ENCODE results near the gene CDC25B.

CDC25B gene

GRCh38 chr20:3771552-3772058, 24.5 kb upstream of the CDC25B start:
- H3K9me3 ChIP-seq (ENCODE audit: control insufficient read depth, insufficient read depth, low read length) = no peaks in the 10 kb centered on the region

GRCh38 chr20:3775457-3776108, 20.5 kb upstream of the CDC25B start:
- Histone ChIP-seq H3K9me3 (ENCODE audit: control insufficient read depth, insufficient read depth, low read length) (no peaks in the 10 kb centered on the region), H3K4me1 (ENCODE audit: insufficient read depth, low read length) (no peaks in the 10 kb centered on the region), H3K36me3 (ENCODE audit: insufficient read depth, low read length) (no peaks in the 10 kb centered on the region), H3K9ac (ENCODE audit: low read depth, low read length) (no peak overlapping the region)

More at GRCh38 chr20:3771552-3772058, 24.5 kb upstream of the CDC25B start:
- Histone ChIP-seq H3K9ac (ENCODE audit: low read depth, low read length) (no peak overlapping the region), H3K36me3 (ENCODE audit: insufficient read depth, low read length) (no peaks in the 10 kb centered on the region), H3K4me1 (ENCODE audit: insufficient read depth, low read length) (no peaks in the 10 kb centered on the region; the same call in 1 of the 2 replicates)

DNA sequence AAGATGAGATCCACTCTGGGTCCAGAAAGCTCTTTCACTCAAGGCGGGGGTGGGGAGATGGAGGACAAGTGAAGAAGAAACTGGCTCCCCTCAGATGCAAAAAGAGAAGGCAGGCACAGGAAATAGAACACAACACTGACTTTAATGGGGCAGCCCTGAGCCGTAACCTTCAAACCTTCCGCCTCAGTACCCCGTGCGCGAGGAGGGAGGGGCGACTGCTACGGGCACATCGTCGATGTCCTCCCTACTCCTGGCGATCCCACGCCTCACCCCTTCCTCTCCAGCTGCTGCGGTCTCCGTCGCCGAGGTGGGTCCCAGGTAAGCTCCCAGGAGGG, 18.8 kb upstream of the CDC25B start:
- Histone ChIP-seq H3K9me3 (ENCODE audit: control insufficient read depth, insufficient read depth, low read length) (no peaks in the 10 kb centered on the region), H3K4me1 (ENCODE audit: insufficient read depth, low read length) (no peaks in the 10 kb centered on the region), H3K9ac (ENCODE audit: low read depth, low read length) (peak overlapping the region; percentile 65), H3K36me3 (ENCODE audit: insufficient read depth, low read length) (no peaks in the 10 kb centered on the region)

GRCh38 chr20:3777716-3778629, 18.1 kb upstream of the CDC25B start:
- Histone ChIP-seq H3K4me1 (ENCODE audit: insufficient read depth, low read length) (no peaks in the 10 kb centered on the region), H3K9me3 (ENCODE audit: control insufficient read depth, insufficient read depth, low read length) (no peaks in the 10 kb centered on the region), H3K9ac (ENCODE audit: low read depth, low read length) (peak overlapping the region; percentile 65), H3K36me3 (ENCODE audit: insufficient read depth, low read length) (no peaks in the 10 kb centered on the region)

DNA sequence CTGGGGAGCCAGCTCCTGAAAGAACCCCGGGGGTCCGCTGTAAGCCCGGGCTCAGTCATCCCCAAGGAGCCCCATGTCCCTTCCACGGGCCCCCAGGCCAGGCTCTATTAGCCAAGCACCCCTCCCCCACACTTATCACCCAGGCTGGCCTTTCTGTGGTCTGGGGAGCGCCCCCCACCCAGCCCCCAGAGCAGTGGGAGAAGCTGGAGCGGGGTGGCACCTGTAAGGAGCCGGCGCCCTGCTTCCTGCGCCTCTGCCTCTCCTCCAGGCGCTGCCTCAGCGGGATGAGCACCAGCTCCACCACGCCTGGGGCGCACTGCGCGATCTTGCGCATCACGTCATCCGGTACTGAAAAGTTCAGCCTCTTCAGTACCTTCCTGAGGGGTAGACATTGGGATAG, 17.1 kb upstream of the CDC25B start:
- no peaks in the 10 kb centered on the region for H3K4me1 ChIP-seq (ENCODE audit: insufficient read depth, low read length)
- H3K36me3 ChIP-seq (ENCODE audit: insufficient read depth, low read length) = no peaks in the 10 kb centered on the region; the same call in 1 of the 2 replicates
- H3K9me3 ChIP-seq (ENCODE audit: control insufficient read depth, insufficient read depth, low read length) = no peaks in the 10 kb centered on the region
- peak overlapping the region; percentile 65; the same call in 1 of the 2 replicates for H3K9ac ChIP-seq (ENCODE audit: low read depth, low read length)

GRCh38 chr20:3781153-3781910, 14.8 kb upstream of the CDC25B start, which contains the start of gene SPEF1:
TSS of gene SPEF1 (minus strand) at chr20:3781448. CDS start at chr20:3781287, 161 bp downstream.
- H3K9ac ChIP-seq (ENCODE audit: low read depth, low read length) = peak within 1 kb of the TSS; percentile 47; the same call in 1 of the 2 replicates

GRCh38 chr20:3782597-3782996, 13.5 kb upstream of the CDC25B start:
- H3K9me3 ChIP-seq (ENCODE audit: control insufficient read depth, insufficient read depth, low read length) = no peaks in the 10 kb centered on the region
- H3K9ac ChIP-seq (ENCODE audit: low read depth, low read length) = no peak overlapping the region
- H3K36me3 ChIP-seq (ENCODE audit: insufficient read depth, low read length) = no peaks in the 10 kb centered on the region; the same call in 1 of the 2 replicates
- H3K4me1 ChIP-seq (ENCODE audit: insufficient read depth, low read length) = no peaks in the 10 kb centered on the region; the same call in 1 of the 2 replicates

More at GRCh38 chr20:3781153-3781910, 14.8 kb upstream of the CDC25B start, which contains the start of gene SPEF1:
- no peaks in the 10 kb centered on the region; the same call in 1 of the 2 replicates for H3K36me3 ChIP-seq (ENCODE audit: insufficient read depth, low read length)
- H3K9me3 ChIP-seq (ENCODE audit: control insufficient read depth, insufficient read depth, low read length) = no peaks in the 10 kb centered on the region
- H3K4me1 ChIP-seq (ENCODE audit: insufficient read depth, low read length) = no peaks in the 10 kb centered on the region; the same call in 1 of the 2 replicates

DNA sequence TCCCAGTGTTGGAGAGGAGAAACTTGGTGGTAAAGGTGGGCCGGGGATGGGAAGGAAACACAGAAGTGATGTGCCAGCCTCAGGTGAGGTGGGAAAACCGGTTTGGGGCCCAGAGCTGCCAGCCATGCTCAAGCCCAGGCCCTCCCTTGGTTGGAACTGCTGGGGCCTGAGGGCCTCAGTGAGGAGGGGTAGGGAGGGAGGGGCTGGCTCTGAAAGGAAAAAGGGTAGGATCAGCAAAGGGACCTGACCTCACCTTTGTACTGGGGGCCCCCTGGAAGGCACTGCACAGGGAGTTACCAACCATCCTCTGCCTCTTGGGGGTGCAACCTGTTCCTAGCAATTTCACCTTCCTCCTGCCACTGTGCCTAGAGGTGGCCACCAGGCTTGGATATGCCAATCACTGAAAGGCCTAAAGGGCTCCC, 13.0 kb upstream of the CDC25B start:
- H3K4me1 ChIP-seq (ENCODE audit: insufficient read depth, low read length) = no peaks in the 10 kb centered on the region; the same call in 1 of the 2 replicates
- H3K36me3 ChIP-seq (ENCODE audit: insufficient read depth, low read length) = no peaks in the 10 kb centered on the region; the same call in 1 of the 2 replicates
- H3K9me3 ChIP-seq (ENCODE audit: control insufficient read depth, insufficient read depth, low read length) = no peaks in the 10 kb centered on the region
- H3K9ac ChIP-seq (ENCODE audit: low read depth, low read length) = no peak overlapping the region

DNA sequence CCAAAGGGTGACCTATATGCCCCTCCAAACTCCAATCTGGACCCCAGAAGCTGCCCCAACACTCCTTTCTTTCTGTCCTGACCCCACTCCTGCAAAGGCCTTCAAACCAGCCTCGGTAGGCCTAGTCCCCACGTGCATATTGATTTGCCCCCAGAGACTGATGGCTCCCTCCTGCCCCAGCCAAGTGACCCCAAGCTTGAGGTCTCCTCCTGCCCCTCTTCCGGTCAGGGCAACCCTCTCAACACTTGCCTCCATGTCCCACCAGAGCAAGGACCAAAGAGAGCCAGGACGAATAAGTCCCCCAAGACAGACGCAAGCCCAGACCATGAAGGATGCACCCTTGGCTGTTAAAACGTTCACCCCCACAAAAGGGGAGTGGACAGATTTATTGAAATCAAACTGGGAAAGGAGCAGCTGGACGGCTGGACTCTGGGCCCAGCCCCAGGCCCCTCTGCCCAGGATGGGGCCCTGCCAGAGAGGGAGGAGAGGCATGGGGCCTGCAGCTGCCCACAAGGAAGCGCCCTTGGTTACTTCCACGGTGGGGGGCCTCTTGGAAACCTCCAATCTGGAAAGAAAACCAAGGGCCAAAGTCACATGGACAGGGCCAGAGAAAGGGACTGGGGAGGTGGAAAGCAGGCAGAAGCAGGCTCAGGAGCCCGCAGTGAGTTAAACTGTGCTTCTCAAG, 12.5 kb upstream of the CDC25B start:
- no peaks in the 10 kb centered on the region; the same call in 1 of the 2 replicates for H3K4me1 ChIP-seq (ENCODE audit: insufficient read depth, low read length)
- H3K9ac ChIP-seq (ENCODE audit: low read depth, low read length) = no peak overlapping the region
- no peaks in the 10 kb centered on the region for H3K9me3 ChIP-seq (ENCODE audit: control insufficient read depth, insufficient read depth, low read length)
- H3K36me3 ChIP-seq (ENCODE audit: insufficient read depth, low read length) = no peaks in the 10 kb centered on the region; the same call in 1 of the 2 replicates

DNA sequence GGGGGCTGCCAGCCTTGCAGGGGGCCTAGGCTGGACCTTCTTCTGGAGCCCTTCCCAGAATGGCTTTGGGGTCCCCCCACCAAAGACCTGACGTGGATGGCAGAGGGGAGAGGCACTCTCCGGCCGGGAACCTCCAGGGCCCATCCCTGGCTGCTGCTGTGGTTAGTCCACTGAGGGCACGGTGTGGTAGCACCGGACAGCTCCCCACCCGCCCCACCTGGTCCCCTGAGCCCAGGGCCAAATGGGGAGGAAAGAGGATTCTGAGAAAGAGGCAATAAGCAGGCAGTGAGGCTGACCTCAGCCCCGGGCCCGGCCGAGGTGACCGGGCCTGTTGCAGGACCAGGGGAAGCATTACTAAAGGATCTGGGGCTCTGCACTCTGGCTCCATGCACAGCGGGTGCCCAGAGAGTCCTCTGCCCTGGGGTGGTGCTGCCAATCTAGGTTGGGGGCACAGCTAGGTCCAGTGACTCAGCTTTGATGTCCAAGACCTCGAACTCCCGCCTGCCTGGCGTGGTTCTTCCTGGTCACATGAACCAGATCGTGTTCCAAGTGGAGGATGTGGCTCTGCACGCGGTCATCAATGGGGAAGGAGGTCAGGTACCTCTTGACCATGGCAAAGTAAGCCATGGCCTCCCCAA, 11.8 kb upstream of the CDC25B start:
- no peaks in the 10 kb centered on the region; the same call in 1 of the 2 replicates for H3K36me3 ChIP-seq (ENCODE audit: insufficient read depth, low read length)
- H3K9ac ChIP-seq (ENCODE audit: low read depth, low read length) = no peak overlapping the region
- H3K9me3 ChIP-seq (ENCODE audit: control insufficient read depth, insufficient read depth, low read length) = no peaks in the 10 kb centered on the region
- H3K4me1 ChIP-seq (ENCODE audit: insufficient read depth, low read length) = no peaks in the 10 kb centered on the region; the same call in 1 of the 2 replicates

DNA sequence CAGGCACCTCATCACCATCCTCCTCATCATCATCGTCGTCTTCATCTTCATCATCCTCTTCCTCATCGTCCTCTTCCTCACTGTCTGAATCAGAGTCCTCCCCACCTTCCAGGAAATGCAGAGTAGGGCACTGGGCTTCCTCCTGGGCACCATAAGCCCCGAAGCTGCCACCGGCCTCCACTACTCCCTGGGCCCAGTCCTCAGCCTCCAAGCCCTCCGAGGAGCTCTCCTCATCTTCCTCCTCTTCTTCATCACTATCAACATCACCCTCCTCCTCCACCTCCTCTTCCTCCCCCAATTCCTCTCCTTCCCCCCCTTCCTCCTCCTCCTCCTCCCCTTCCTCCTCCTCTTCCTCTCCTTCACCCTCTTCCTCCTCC, 11.3 kb upstream of the CDC25B start:
- no peaks in the 10 kb centered on the region for H3K9me3 ChIP-seq (ENCODE audit: control insufficient read depth, insufficient read depth, low read length)
- no peaks in the 10 kb centered on the region; the same call in 1 of the 2 replicates for H3K36me3 ChIP-seq (ENCODE audit: insufficient read depth, low read length)
- H3K4me1 ChIP-seq (ENCODE audit: insufficient read depth, low read length) = no peaks in the 10 kb centered on the region; the same call in 1 of the 2 replicates
- H3K9ac ChIP-seq (ENCODE audit: low read depth, low read length) = no peak overlapping the region

DNA sequence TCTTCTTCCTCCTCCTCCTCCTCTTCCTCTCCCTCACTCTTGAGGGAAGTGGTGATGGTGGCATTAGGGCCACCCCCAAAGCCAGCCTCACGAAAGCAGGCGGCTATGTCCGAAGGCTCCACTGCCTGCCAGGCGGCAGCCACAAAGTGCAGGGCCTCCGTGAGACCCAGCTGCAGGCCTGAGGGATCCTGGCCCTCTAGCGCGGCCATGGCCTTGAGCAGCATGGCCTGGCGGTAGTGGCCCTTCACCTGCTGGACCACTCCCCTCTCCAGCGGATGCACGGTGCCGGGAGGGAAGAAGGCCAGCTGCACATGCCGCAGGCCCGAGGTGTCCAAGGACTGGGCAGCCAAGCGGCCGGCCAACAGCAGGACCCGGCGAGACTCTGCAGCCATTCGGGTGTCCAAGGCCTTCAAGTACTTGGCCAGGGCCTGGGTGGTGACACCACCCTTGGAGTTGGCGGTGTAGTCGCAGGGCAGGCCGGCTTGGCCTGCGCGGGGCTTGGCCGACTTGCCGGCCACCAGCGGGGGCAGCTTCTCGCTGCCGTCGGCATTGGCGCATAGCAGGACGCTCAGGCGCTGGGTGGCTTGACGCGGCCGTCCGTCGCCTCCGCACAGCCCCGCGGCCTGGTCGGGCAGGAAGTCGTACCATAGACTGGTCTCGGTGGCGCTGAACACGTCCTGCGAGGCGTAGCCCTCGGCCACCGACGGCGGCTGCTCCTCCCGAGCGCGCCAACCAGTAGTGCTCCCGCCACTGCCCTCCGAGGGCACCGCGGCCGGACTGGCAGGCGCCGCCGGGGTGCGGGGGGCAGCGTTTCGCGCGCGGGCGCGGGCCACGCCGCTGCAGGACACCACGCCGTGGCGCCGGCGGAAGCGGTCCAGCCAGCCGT, 10.6 kb upstream of the CDC25B start:
- H3K4me1 ChIP-seq (ENCODE audit: insufficient read depth, low read length) = no peaks in the 10 kb centered on the region; the same call in 1 of the 2 replicates
- peak overlapping the region; percentile 47 for H3K9ac ChIP-seq (ENCODE audit: low read depth, low read length)
- no peaks in the 10 kb centered on the region; the same call in 1 of the 2 replicates for H3K36me3 ChIP-seq (ENCODE audit: insufficient read depth, low read length)
- no peaks in the 10 kb centered on the region for H3K9me3 ChIP-seq (ENCODE audit: control insufficient read depth, insufficient read depth, low read length)

Measured in ES-I3 (cell line).